GM21381 (cell line): ENCODE measurements around the gene BIRC5.
"Not testable (repeated sequence)": the region's sequence is repeated elsewhere in the genome, so short reads cannot be mapped to it uniquely, and the experiment has no call there.

Source experiments
- ATAC-seq: cut with Tn5 transposase; IDR thresholded peaks from one replicate; pipeline ENCODE4 v1.9.1; 2021; ENCODE audit warnings: mild to moderate bottlenecking, moderate library complexity; ENCODE audit not compliant: unreplicated experiment

The BIRC5 gene

DNA sequence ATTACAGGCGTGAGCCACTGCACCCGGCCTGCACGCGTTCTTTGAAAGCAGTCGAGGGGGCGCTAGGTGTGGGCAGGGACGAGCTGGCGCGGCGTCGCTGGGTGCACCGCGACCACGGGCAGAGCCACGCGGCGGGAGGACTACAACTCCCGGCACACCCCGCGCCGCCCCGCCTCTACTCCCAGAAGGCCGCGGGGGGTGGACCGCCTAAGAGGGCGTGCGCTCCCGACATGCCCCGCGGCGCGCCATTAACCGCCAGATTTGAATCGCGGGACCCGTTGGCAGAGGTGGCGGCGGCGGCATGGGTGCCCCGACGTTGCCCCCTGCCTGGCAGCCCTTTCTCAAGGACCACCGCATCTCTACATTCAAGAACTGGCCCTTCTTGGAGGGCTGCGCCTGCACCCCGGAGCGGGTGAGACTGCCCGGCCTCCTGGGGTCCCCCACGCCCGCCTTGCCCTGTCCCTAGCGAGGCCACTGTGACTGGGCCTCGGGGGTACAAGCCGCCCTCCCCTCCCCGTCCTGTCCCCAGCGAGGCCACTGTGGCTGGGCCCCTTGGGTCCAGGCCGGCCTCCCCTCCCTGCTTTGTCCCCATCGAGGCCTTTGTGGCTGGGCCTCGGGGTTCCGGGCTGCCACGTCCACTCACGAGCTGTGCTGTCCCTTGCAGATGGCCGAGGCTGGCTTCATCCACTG lies at the start of gene BIRC5:
Gene BIRC5, plus strand, starts transcription at position 238 of the 690 bp plus-strand sequence. Its CDS starts 64 bp downstream, at position 302.
- peak; percentile 91 for ATAC-seq

DNA sequence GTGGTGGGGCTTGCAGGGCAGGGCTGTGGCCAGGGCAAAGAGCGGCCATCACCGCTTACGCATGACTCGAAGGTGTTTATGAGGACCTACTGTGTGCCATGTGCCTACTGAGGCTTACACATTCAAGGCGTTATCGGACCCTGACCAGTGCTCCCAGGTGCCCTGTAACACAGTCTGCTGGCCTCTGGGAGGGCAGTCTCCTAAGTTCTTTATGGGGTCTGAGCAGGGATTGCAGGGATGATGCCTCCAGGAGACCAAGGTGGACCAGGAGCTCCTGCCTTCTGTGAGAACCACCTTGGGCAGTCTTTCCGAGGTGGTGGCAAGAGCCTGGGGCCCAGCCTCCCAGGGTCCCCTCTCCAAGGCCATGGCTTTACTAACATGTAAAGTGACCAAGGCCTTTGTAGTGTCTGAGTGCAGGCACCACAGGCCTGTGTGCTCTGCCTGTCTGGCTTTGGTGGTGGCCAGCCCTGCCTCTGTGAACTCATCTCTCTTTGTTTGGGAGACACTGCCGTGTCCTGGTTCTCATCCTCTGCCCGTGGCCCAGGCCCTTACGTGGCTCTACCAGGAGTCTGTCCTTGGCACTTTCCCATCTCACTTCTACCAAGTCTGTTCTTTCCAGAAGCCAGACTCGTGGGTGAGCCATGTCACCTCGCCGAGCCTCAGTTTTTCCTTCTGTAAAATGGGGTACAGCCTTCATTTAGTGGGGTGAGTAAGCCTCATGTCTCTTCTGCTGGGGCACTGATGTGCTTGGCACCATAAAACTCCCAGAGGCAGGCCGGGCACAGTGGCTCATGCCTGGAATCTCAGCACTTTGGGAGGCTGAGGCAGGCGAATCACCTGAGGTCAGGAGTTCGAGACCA lies 49.1 kb upstream of the BIRC5 start:
- ATAC-seq = no peak

DNA sequence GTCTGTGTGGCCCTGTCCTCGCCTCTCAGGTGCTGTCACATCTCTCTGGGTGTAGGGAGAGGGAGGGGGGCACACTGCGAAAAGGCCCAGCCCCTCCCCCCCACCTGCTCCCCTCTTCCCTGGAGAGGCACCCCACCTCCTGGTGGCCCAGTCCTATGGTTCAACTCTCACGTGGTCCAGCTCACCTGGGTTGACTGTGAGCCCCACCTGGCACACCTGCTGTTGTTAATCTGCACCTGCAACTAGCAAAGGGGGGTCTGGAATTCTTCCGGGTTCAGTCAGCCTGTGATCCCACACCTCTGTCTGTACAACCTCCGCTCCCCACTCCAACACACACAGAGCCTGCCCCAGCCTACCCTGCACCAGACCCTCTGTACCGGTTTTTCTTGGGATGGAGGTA lies 47.6 kb upstream of the BIRC5 start:
- no peak for ATAC-seq

DNA sequence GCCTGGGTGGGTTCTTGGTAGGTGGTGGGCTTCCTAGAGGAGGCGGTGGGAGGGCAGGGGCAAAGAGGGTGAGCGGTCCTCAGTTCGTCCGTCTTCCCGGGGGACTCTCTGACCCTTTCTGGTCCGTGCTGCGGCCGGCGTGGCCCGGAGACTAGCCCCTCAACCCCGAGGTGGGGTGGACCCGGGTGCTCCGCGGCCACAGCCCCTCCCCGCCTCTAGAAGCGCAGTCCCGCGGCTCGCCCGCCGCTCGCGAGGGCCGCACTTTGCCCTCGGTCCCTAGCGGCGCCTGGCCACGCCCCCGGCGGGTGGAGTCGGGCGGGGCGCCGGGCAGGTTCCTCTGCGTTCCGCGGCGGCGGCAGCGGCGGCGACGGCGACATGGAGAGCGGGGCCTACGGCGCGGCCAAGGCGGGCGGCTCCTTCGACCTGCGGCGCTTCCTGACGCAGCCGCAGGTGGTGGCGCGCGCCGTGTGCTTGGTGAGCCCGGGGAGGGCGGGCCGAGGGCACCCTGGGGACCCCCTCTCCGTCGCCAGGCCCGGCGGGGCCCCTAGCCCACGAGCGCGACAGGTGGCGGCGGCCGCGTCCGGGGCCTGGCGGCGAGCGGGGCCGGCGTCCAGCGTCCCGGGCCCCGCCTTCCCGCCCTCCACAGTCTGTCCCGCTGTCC lies 45.7 kb upstream of the BIRC5 start, which contains the start of gene SYNGR2:
Gene SYNGR2, plus strand, starts transcription at position 340 of the 661 bp plus-strand sequence. Its CDS starts 36 bp downstream, at position 376.
- peak; percentile 58 for ATAC-seq

DNA sequence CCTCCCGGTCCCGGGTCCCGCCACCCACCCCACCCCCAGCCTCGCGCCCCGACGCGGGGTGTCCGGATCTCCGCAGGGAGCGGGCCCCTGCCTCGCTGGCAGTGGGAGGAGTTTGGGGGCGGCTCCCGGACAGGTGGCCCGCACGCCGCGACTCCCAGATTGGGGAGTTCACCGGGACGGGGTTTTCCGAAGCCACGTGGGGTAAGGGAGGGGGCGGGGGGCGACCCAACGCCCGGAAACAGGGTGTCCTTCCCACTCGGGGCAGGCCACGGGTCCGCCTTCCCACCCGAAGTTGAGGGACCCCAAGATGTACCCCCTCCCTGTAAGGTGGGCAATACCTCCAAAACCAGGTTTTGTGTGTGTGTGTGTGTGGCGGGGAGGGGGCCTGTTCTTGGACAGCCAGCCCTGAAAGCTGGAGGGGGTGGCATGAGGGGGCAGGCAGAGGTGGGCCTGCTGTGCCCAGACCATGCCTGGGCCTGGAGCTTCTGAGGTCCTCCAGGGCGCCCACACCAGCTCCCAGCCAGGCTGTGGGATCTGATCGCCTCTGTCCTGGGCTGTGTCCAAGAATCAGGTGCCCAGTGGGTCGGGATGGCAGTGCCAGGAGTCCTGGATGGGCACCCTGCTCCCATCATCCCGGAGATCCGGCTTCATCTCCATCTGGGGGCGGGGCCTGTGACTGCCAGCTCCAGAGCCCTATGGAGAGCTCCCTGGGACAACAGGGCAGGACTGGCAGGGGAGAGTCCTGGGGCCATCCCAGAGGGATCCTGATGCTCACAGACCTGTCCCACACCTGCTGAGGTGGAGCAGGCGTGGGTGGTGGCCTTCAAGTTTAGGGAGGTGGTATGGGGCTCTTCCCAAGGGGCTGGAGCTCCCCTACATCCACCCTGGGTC lies 44.9 kb upstream of the BIRC5 start:
- ATAC-seq = peak; percentile 30

DNA sequence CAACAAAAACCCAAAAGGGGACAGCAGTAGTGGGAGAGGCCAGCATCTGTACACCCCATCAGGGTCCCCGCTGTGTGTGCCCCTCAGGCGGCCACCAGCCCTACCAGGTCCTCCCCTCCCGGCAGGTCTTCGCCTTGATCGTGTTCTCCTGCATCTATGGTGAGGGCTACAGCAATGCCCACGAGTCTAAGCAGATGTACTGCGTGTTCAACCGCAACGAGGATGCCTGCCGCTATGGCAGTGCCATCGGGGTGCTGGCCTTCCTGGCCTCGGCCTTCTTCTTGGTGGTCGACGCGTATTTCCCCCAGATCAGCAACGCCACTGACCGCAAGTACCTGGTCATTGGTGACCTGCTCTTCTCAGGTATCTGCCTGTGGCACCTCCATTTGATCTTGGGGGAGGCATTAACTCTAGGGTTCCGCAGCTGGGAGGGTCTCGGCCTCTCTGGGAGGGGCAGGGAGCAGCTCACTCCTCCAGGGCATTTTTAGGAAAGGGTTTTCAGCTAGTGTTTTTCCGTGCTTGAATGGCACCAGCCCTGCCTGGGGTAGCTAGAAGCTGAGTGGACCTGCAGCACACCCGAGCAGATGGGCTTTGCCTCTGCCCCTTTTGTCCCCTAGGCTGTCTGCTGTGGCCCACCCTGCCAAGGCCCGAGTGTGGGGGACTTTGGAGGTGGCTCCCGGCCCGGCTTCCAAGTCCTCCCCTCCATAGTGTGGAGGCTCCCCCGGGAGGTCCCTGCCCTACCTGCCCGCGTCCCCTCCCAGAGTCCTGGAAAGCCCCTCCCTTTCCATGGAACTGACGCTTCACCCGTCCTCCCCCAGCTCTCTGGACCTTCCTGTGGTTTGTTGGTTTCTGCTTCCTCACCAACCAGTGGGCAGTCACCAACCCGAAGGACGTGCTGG lies 43.1 kb upstream of the BIRC5 start:
- no peak for ATAC-seq

DNA sequence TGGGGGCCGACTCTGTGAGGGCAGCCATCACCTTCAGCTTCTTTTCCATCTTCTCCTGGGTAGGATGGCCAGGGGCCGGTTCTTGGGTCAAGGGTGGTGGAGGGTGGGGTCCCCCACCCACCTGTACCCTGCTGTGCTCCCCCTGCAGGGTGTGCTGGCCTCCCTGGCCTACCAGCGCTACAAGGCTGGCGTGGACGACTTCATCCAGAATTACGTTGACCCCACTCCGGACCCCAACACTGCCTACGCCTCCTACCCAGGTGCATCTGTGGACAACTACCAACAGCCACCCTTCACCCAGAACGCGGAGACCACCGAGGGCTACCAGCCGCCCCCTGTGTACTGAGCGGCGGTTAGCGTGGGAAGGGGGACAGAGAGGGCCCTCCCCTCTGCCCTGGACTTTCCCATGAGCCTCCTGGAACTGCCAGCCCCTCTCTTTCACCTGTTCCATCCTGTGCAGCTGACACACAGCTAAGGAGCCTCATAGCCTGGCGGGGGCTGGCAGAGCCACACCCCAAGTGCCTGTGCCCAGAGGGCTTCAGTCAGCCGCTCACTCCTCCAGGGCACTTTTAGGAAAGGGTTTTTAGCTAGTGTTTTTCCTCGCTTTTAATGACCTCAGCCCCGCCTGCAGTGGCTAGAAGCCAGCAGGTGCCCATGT lies 42.3 kb upstream of the BIRC5 start:
- not testable (repeated sequence) for ATAC-seq

DNA sequence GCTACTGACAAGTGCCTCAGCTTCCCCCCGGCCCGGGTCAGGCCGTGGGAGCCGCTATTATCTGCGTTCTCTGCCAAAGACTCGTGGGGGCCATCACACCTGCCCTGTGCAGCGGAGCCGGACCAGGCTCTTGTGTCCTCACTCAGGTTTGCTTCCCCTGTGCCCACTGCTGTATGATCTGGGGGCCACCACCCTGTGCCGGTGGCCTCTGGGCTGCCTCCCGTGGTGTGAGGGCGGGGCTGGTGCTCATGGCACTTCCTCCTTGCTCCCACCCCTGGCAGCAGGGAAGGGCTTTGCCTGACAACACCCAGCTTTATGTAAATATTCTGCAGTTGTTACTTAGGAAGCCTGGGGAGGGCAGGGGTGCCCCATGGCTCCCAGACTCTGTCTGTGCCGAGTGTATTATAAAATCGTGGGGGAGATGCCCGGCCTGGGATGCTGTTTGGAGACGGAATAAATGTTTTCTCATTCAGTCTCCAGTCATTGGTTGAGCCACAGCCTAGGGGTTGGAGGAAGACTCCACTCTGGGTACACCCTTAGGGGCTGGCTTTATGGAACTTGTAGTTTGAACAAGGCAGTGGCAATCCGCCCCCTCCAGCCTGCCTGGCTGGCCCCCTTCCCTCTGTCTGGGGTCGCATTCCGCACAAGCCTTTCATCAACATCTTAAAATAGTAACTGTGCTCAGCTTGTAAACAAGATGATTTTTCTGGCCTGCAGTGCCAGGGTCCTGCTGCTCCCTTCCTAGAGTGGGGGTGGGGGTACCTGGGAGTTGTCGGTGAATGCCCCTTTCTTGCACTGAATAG lies 41.6 kb upstream of the BIRC5 start:
- ATAC-seq = no peak

DNA sequence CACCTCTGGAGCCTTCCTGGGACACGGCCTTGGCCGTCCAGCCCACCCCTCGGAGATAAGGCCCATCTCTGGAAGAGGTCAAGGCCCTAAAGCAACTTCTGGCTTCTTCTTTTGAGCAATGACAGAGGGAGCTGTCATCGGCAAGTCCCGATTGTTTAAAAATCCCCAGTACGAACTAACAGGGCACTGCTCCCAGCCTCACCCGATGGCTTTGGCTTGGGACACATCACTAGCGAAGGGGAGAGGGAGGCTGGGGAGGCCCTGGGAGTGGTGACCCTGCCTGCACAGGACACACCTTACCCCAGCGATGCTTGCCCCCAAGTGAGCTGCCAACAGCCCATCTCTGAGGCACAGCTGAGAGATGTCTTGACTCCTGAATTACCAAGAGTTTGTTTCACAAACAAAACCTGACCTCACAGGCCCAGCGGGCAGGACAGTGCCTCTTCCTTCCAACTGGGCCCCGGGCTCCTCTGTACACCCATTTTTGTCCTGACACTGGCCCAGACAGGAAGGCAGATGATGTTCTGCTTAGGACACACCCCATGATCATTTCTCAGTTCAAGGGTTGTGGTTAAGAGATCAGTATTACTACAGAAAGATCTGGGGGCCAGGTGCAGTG lies 40.8 kb upstream of the BIRC5 start:
- peak; percentile 33 for ATAC-seq

DNA sequence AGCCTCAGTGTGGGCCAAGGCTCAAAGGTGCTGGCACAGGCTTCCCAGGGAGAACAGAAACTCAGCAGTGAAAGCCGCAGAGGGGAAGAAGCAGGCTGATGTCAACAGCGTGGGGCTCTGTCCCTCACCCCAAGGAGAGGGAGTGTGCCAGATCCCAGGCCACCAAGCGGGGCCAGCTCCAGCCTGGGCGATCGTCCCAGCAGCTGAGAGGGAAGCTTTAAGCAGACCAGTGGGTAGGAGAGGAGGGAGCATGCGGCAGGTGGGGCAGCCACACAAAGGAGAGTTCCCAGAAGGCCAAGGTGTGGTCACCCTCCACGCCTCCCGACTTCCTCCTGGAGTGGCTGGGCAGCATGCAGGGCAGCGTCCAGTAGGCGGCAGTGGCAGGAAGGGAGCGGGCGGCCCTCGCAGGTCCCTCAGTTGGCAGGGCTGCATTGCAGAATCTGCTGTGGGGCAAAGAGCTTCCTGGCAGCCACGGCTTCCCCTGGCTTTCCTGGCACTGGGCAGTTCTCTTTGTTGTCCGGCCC lies 39.6 kb upstream of the BIRC5 start:
- no peak for ATAC-seq

DNA sequence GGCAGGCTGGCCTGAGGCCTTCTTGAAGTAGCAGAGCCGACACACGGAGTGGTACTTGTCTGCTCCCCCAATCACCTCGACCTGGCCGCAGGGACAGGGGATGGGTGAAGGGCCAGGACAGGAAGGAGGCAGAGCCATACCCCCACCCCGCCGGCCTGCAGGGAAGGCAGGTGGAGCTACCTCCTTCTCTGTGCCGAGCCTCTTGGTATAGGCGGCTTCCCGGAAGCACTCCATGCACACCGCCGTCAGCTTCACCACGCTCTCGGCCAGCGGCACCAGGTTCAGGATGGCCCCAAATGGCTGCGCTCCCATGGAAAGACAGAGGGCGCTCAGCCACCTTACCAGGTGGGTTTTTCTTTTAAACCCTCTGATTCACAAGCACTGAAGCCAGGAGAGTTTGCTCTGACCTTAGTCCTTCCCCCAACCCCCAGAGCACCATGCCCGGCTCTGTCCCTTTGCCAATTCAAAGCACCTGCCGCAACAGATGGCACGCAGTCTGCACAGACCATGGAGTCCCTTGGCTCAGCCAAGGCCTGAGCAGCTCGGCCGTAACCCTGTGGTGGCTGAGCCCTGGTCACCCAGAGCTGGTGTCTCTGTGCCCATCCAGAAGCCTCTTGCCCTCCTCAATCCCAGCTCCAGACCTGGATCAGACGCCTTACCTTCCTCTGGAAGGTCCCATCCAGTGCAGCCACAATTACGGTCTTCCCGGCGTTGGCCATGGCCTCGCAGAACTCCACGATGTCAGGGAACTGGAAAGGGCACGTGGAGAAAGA lies 39.0 kb upstream of the BIRC5 start:
- ATAC-seq = no peak

DNA sequence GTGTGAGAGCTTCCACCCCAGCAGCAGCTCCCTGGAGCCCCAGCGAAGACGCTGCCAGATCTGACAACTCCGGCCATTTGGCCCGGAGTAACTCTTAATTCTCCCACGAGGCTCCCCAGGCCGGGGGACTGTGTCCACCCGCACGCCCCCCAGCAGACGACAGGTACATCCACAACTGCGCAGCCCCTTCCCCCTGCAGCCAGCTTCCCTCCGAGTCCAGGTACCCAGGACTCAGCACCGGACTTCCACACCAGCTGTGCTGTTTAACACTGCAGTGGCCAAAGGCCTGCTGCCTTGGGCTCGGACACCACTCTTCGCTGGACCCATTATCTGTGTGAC lies 38.4 kb upstream of the BIRC5 start:
- no peak for ATAC-seq

DNA sequence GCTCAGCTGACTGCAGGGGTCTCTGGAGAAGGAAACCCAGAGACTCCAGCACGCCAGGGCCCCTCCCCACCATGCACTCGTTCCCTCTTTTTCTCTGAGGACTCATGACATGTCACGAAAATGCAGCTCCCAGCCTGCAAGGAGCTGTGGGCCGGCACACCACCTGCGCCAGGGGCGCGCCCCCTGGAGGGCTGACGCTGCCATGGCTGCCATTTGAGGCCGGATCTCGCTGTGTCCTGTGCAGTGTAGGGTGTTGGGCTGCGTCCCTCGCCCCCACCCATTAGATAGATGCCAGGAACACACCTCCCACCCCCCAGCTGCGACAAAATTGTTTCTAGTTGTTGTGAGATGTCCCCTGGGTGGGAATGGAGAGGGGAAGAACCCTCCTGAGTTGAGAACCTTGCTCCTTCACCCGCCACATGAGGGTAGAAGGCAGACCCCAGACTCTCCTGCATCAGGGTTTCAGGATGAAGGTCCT lies 37.5 kb upstream of the BIRC5 start:
- no peak for ATAC-seq

DNA sequence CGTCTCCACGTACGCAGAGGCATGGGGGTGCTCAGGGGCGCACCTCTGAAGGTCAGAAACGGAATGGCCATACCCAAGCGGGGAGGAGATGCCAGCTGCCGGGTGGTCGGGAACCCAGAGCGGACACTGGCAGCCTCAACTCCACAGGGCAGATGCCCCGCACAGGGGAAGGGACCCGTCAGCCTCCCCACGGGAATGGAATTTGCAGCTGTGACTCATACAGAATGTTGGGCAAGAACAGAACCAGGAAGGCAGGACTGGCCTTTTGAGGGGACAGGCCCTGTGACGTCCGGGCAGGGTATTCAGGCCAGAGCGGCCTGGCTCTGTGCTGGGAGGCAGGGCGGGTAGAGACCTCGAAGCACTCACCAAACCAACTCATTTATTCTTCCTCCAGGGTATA lies 34.7 kb upstream of the BIRC5 start:
- no peak for ATAC-seq

DNA sequence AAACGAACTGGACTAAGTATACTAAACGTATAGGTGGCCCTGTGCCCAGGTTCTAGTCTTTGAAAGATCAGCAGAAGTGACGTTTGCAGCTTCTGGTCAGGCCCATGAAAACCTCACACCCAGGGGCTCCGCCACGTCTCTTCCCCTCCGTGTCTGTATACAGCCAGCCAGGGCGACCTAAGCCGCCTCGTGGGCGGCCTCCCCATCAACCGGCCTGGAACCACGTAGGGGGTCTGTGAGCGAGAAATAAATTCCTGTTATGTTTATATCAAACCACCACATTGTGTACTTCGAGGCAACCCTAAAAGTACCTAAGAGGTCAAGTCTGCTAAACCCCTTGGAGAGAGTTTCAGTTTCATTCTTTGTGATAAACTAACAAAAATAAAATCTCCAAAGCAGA lies 34.0 kb upstream of the BIRC5 start:
- ATAC-seq = no peak

DNA sequence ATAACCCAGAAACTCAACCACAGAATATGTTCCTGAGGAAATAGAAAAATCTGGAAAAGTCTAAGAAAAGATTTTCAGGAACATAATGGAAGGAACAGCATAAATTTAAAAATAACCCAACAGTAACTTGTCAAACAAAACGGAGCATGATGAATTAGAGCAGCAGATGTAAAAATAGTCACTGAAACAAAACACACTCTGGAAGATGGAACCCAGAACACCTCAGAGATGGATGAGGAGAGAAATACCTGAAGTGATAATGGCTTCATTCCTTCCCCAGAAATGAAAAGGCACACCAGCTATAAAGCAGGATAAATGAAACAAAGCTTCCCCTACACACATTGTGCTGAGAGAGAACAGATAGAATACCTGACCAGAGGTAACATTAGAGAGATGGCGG lies 33.5 kb upstream of the BIRC5 start:
- ATAC-seq = no peak

DNA sequence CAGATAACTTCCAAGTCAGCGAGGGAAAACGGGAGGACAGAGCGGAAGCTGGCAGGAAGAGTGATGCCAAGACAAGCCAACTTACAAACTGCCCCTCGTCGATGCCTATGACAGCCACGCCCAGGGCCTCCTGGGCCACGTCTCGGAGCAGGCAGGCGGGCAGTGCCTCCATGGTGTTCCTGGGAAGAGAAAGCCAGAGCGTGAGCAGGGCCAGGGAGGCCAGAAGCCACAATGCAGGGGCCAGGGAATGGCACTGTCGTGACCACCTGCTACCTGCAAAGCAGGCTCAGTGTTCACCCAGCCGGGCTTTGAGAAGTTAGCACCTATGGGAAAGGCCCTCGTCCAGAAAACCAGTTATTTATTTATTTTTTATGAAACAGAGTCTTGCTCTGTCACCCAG lies 31.5 kb upstream of the BIRC5 start:
- ATAC-seq = no peak
